ENCODE data around the gene RND3.

RND3 gene

DNA sequence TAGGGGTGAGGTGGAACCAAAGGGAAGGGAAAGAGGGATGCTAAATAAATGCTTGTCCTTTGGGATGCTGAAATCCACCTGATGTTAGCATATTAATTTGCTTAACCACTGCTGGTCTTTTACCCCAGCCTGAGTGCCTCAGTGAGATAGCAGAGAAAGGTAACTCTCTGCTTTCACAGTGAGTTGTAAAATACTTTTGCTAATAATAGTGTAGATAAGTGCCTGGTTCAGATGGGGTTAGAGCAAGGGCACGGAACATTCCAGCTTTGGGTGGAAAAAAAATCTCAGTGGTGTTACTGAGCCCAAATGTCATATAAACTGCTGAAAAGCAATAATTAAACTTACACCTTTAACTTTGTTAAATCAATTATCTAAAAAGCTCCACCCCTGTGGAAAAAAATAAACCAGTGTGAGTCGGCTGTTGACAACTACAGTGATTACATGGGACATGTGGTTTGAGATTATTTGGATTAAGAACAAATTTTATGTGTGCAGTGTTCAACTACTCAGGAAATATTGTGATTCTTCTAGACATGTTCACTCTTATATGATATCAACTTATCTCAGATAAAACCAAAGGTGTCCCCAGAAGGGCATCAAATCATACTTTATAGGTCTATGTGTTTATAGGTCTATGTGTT, 21.1 kb upstream of the RND3 start:
- no peaks in the 10 kb centered on the region for H3K27me3 Mint-ChIP-seq
- DNase-seq (no peak), ATAC-seq (no peak)
- H3K27ac Mint-ChIP-seq: no peak overlapping the region
- H3K4me1 Mint-ChIP-seq: no peaks in the 10 kb centered on the region
- no peaks in the 10 kb centered on the region for H3K9me3 Mint-ChIP-seq
- H3K4me3 Mint-ChIP-seq: no peak overlapping the region

- DNase-seq (no peak), ATAC-seq (no peak)
- no peaks in the 10 kb centered on the region for H3K4me1 Mint-ChIP-seq
- H3K27me3 Mint-ChIP-seq: no peaks in the 10 kb centered on the region
- H3K9me3 Mint-ChIP-seq: no peaks in the 10 kb centered on the region
- H3K4me3 Mint-ChIP-seq: no peak overlapping the region
- H3K27ac Mint-ChIP-seq: no peak overlapping the region
These were observed 19.6 kb upstream of the RND3 start for GRCh38 chr2:150507071-150507470.

- Mint-ChIP-seq H3K27me3 (no peaks in the 10 kb centered on the region), H3K27ac (no peak overlapping the region), H3K9me3 (no peaks in the 10 kb centered on the region), H3K4me3 (no peak overlapping the region), H3K4me1 (no peaks in the 10 kb centered on the region)
- DNase-seq: no peak
- ATAC-seq: no peak
These were observed 17.7 kb upstream of the RND3 start for GRCh38 chr2:150505178-150505577.

- no peaks in the 10 kb centered on the region for H3K27me3 Mint-ChIP-seq
- H3K27ac Mint-ChIP-seq: no peak overlapping the region
- DNase-seq: no peak
- H3K4me1 Mint-ChIP-seq: no peaks in the 10 kb centered on the region
- H3K9me3 Mint-ChIP-seq: no peaks in the 10 kb centered on the region
- no peak for ATAC-seq
- no peak overlapping the region for H3K4me3 Mint-ChIP-seq
These were observed 8.6 kb upstream of the RND3 start for GRCh38 chr2:150495993-150496627.

- H3K27ac Mint-ChIP-seq: no peak overlapping the region
- DNase-seq (no peak), ATAC-seq (no peak)
- H3K9me3 Mint-ChIP-seq: no peaks in the 10 kb centered on the region
- no peak overlapping the region for H3K4me3 Mint-ChIP-seq
- H3K4me1 Mint-ChIP-seq: no peaks in the 10 kb centered on the region
- peaks cover 2% of the 10 kb centered on the region for H3K27me3 Mint-ChIP-seq
These were observed 7.5 kb upstream of the RND3 start for GRCh38 chr2:150495001-150495400.

GRCh38 chr2:150494234-150494945, 6.9 kb upstream of the RND3 start:
- Mint-ChIP-seq H3K9me3 (no peaks in the 10 kb centered on the region), H3K27ac (no peak overlapping the region), H3K4me3 (no peak overlapping the region), H3K4me1 (no peaks in the 10 kb centered on the region), H3K27me3 (peaks cover 8% of the 10 kb centered on the region)
- DNase-seq (no peak), ATAC-seq (no peak)

- no peak for DNase-seq
- H3K27me3 Mint-ChIP-seq: peaks cover 32% of the 10 kb centered on the region
- H3K27ac Mint-ChIP-seq: no peak overlapping the region
- no peak for ATAC-seq
- H3K4me3 Mint-ChIP-seq: no peak overlapping the region
- peaks cover 7% of the 10 kb centered on the region for H3K4me1 Mint-ChIP-seq
- H3K9me3 Mint-ChIP-seq: no peaks in the 10 kb centered on the region
These were observed 4.5 kb upstream of the RND3 start for GRCh38 chr2:150491943-150492342.

GRCh38 chr2:150491430-150491829, 4.0 kb upstream of the RND3 start:
- Mint-ChIP-seq H3K9me3 (no peaks in the 10 kb centered on the region), H3K27ac (no peak overlapping the region), H3K27me3 (peaks cover 37% of the 10 kb centered on the region), H3K4me1 (peaks cover 13% of the 10 kb centered on the region), H3K4me3 (no peak overlapping the region)
- ATAC-seq (no peak), DNase-seq (no peak)

- Mint-ChIP-seq H3K27ac (no peak overlapping the region), H3K27me3 (peaks cover 47% of the 10 kb centered on the region), H3K4me1 (peaks cover 22% of the 10 kb centered on the region), H3K9me3 (no peaks in the 10 kb centered on the region), H3K4me3 (no peak overlapping the region)
- DNase-seq: no peak
- no peak for ATAC-seq
These were observed 3.0 kb upstream of the RND3 start for GRCh38 chr2:150490466-150490865.

DNA sequence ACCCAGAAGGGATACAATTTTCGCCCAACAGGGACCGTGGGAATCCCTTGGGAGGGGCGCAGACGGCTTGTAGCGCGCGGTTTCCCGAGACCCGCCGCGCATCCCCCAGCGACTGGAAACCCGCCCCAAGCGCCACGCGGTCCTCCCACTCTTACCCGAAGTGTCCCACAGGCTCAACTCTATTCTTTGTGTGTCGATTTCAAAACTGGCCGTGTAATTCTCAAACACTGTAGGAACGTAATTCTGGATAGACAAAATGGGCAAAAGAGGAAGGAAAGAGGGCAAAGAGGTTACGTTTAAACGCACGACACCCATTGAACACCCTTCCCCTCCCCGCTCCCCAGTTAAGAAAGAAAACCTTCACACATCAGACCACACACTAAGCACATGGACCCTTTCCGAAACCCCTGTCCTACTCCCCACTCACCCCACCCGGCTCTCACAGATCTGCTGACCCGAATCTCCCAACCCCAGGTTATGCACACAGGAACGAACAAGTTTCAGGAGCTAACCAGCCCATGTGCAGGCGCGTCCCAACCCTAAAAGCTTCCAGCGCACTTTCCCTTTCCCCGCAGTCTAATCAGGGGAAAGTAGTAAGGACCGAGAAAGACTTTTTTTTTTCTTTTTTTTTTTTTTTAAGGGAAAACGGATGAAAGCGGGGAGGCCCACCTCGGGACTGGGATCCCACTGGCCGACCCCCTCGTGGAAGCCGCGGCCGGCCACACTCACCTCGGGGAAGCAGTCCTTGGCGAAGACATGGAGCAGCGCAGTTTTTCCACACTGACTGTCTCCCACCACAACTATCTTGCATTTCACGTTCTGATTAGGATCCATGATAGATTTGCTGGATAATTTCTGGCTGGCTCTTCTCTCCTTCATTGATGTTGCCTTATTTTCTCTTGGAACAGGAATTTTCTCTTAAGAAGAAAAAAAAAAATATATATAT, 655 bp downstream of the RND3 start:
- ATAC-seq: peak; percentile 9
- H3K9me3 Mint-ChIP-seq: no peaks in the 10 kb centered on the region
- H3K27ac Mint-ChIP-seq: peak overlapping the region in 1 of 2 donors; percentile 15
- H3K27me3 Mint-ChIP-seq: peaks cover 60% of the 10 kb centered on the region
- H3K4me1 Mint-ChIP-seq: peaks cover 23% of the 10 kb centered on the region
- H3K4me3 Mint-ChIP-seq: peak overlapping the region; percentile 27 to 66
- DNase-seq: no peak

- peak; percentile 27 for ATAC-seq
- H3K27me3 Mint-ChIP-seq: peaks cover 60% of the 10 kb centered on the region
- peak overlapping the region; percentile 27 to 66 for H3K4me3 Mint-ChIP-seq
- H3K27ac Mint-ChIP-seq: no peak overlapping the region
- DNase-seq: no peak
- peaks cover 23% of the 10 kb centered on the region for H3K4me1 Mint-ChIP-seq
- no peaks in the 10 kb centered on the region for H3K9me3 Mint-ChIP-seq
These were observed 1.5 kb downstream of the RND3 start for GRCh38 chr2:150485871-150486538.

- Mint-ChIP-seq H3K4me1 (peaks cover 23% of the 10 kb centered on the region), H3K4me3 (peak overlapping the region in 1 of 2 donors; percentile 66), H3K27ac (no peak overlapping the region), H3K9me3 (no peaks in the 10 kb centered on the region), H3K27me3 (peaks cover 60% of the 10 kb centered on the region)
- peak in 1 of 2 donors; percentile 1 for DNase-seq
- no peak for ATAC-seq
These were observed 2.2 kb downstream of the RND3 start for GRCh38 chr2:150485114-150485870.

DNA sequence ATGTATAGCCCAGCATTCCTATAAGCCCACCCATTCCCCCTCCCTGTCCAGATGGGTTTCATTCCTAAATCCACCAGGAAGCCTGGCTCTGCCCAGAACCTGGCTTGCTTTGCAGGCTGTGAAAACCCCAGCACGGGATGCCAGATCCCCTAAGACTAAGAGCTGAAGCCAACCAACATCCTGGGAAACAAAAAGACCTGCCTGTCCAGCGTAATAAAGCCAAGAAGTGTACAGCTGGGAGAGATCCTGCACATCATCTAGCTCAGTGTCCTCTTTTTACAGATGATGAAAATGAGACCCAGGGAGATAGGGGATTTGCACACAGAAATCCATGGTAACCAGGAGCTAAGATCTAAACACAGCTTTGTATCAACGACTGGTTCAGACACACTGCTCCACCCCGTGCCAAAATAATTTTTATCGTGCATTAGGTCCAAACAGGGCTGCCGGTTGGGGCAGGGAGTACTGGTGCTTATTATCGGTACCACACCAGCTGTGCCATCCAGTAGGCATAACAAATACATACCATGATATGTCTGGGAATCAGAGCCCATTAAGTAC, 2.9 kb downstream of the RND3 start:
- DNase-seq: no peak
- peaks cover 54% of the 10 kb centered on the region for H3K27me3 Mint-ChIP-seq

DNA sequence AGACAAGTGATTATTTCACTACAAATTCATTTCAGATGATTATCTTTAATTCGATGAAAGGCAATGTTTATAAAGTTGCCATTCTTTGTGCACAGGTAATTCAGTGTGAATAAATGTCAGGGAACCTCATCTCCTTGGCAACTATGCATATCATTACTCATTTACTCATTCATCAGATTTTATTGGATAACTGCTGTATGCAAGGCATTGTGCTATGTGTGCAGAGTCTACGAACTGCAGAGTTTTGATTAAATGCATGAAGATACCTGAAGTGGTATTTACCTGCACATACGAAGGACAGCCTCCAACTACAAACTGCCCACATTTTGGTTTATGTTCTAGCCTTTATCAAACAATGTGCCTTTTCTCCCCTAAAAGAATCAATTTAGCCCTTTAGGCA, 3.5 kb downstream of the RND3 start:
- ATAC-seq (no peak), DNase-seq (no peak)
- H3K4me3 Mint-ChIP-seq: no peak overlapping the region
- H3K27me3 Mint-ChIP-seq: peaks cover 49% of the 10 kb centered on the region
- no peak overlapping the region for H3K27ac Mint-ChIP-seq
- H3K4me1 Mint-ChIP-seq: peaks cover 23% of the 10 kb centered on the region
- H3K9me3 Mint-ChIP-seq: no peaks in the 10 kb centered on the region

More for the DNA sequence above, 2.9 kb downstream of the RND3 start:
- Mint-ChIP-seq H3K4me3 (no peak overlapping the region), H3K4me1 (peaks cover 23% of the 10 kb centered on the region), H3K27ac (no peak overlapping the region), H3K9me3 (no peaks in the 10 kb centered on the region)
- ATAC-seq: no peak

All from stimulated activated naive CD8-positive, alpha-beta T cell treated with anti-CD3 and anti-CD28 coated beads, Interleukin-15, amount 100 ng/mL, for 72 hours (primary cell).